ENCODE measurements around the gene DCX.

Gene DCX

GRCh38 chrX:111394569-111394968 lies 17.4 kb downstream of the DCX start:
- TF ChIP-seq SIN3A (IDR thresholded peaks at IDR 0.05; ENCODE audit: borderline replicate concordance, insufficient read depth, low read length) (no peak), POLR2AphosphoS5 (IDR thresholded peaks at IDR 0.05; ENCODE audit: low read depth, low read length) (no peak), REST (IDR thresholded peaks at IDR 0.05; ENCODE audit: insufficient read depth in 1 of 2, low read depth in 2 of 2, low read length in 2 of 2) (no peak), FOXP2 (optimal IDR thresholded peaks at IDR 0.05; ENCODE audit: borderline replicate concordance, extremely low read depth, extremely low read length, insufficient read depth) (no peak), TAF1 (IDR thresholded peaks at IDR 0.05; ENCODE audit: borderline replicate concordance, insufficient read depth, low read length) (no peak)

- TF ChIP-seq TAF1 (IDR thresholded peaks at IDR 0.05; ENCODE audit: borderline replicate concordance, insufficient read depth, low read length) (no peak), POLR2AphosphoS5 (IDR thresholded peaks at IDR 0.05; ENCODE audit: low read depth, low read length) (no peak), SIN3A (IDR thresholded peaks at IDR 0.05; ENCODE audit: borderline replicate concordance, insufficient read depth, low read length) (no peak), REST (IDR thresholded peaks at IDR 0.05; ENCODE audit: insufficient read depth in 1 of 2, low read depth in 2 of 2, low read length in 2 of 2) (no peak), FOXP2 (optimal IDR thresholded peaks at IDR 0.05; ENCODE audit: borderline replicate concordance, extremely low read depth, extremely low read length, insufficient read depth) (no peak)
Observed at GRCh38 chrX:111387470-111388070, 24.4 kb downstream of the DCX start.

GRCh38 chrX:111386615-111387233 lies 25.3 kb downstream of the DCX start:
- no peak for TF ChIP-seq REST (IDR thresholded peaks at IDR 0.05; ENCODE audit: insufficient read depth in 1 of 2, low read depth in 2 of 2, low read length in 2 of 2)
- TF ChIP-seq SIN3A (IDR thresholded peaks at IDR 0.05; ENCODE audit: borderline replicate concordance, insufficient read depth, low read length): no peak
- no peak for TF ChIP-seq POLR2AphosphoS5 (IDR thresholded peaks at IDR 0.05; ENCODE audit: low read depth, low read length)
- no peak for TF ChIP-seq TAF1 (IDR thresholded peaks at IDR 0.05; ENCODE audit: borderline replicate concordance, insufficient read depth, low read length)
- no peak for TF ChIP-seq FOXP2 (optimal IDR thresholded peaks at IDR 0.05; ENCODE audit: borderline replicate concordance, extremely low read depth, extremely low read length, insufficient read depth)

- no peak for TF ChIP-seq SIN3A (IDR thresholded peaks at IDR 0.05; ENCODE audit: borderline replicate concordance, insufficient read depth, low read length)
- TF ChIP-seq TAF1 (IDR thresholded peaks at IDR 0.05; ENCODE audit: borderline replicate concordance, insufficient read depth, low read length): no peak
- TF ChIP-seq FOXP2 (optimal IDR thresholded peaks at IDR 0.05; ENCODE audit: borderline replicate concordance, extremely low read depth, extremely low read length, insufficient read depth): no peak
- no peak for TF ChIP-seq REST (IDR thresholded peaks at IDR 0.05; ENCODE audit: insufficient read depth in 1 of 2, low read depth in 2 of 2, low read length in 2 of 2)
Observed at GRCh38 chrX:111386077-111386476, 25.9 kb downstream of the DCX start.
